MCF 10A (cell line): ENCODE results near the gene NECTIN1. TPM values are rescaled to one million over a fixed set of nuclear protein-coding genes. Genes with fewer than 3 reads are reported as not detected.

ENCODE experiments used
- BruUV-seq: library from RNA; stranded (reverse); fragments of 400-500 nt; replicated peaks from 2 replicates; lab custom pipeline; 2021; lab: Mats Ljungman, UMichigan
- CTCF ChIA-PET: fragments of 300-600 bp; sonication (Branson Sonifier 250); formaldehyde crosslinking; extraction: SDS; loops from one replicate; lab custom pipeline; 2021; ENCODE audit warnings: antibody characterized with exemption, inconsistent platforms; lab: Yijun Ruan, JAX
- POLR2A ChIA-PET: fragments of 300-600, 350-650 bp; sonication (Branson Sonifier 250); formaldehyde crosslinking; extraction: SDS; loops from one replicate; lab custom pipeline; 2020; ENCODE audit warnings: antibody characterized with exemption, inconsistent platforms; lab: Yijun Ruan, JAX
- DNase-seq: peaks from one replicate; pipeline ENCODE4 v3.0.0-alpha.2; 2018; ENCODE audit not compliant: unreplicated experiment
- H3K27ac Mint-ChIP-seq: one replicate; pipeline ENCODE4 v1.8.0; 2022; ENCODE audit warnings: mild to moderate bottlenecking, low read depth, mixed read lengths; ENCODE audit not compliant: unreplicated experiment
- H3K27me3 Mint-ChIP-seq: one replicate; pipeline ENCODE4 v1.8.0; 2022; ENCODE audit warnings: mixed read lengths; ENCODE audit not compliant: insufficient read depth, unreplicated experiment
- H3K36me3 Mint-ChIP-seq: one replicate; pipeline ENCODE4 v1.8.0; 2022; ENCODE audit warnings: mild to moderate bottlenecking, moderate library complexity, mixed read lengths; ENCODE audit not compliant: insufficient read depth, unreplicated experiment
- H3K4me1 Mint-ChIP-seq: one replicate; pipeline ENCODE4 v1.8.0; 2022; ENCODE audit warnings: mixed read lengths; ENCODE audit not compliant: insufficient read depth, unreplicated experiment
- H3K4me3 Mint-ChIP-seq: one replicate; pipeline ENCODE4 v1.8.0; 2022; ENCODE audit warnings: mild to moderate bottlenecking, moderate library complexity, mixed read lengths; ENCODE audit not compliant: unreplicated experiment
- H3K9me3 Mint-ChIP-seq: one replicate; pipeline ENCODE4 v1.8.0; 2022; ENCODE audit warnings: mixed read lengths; ENCODE audit not compliant: unreplicated experiment
- intact Hi-C: fragments of 100-400 bp; cut with micrococcal nuclease; formaldehyde crosslinking; loops from 2 replicates; pipeline ENCODE4 v1.14.1; 2022
- total RNA-seq: library from RNA; stranded (reverse); gene quantifications from 2 replicates; pipeline ENCODE4 v1.2.3, GENCODE V29; 2022
- TF ChIP-seq, protein P1 (sequence below): fragments of 200-600 bp; IDR thresholded peaks from one replicate; pipeline ENCODE4 v1.8.0; 2022; ENCODE audit warnings: antibody characterized with exemption, mild to moderate bottlenecking; ENCODE audit not compliant: unreplicated experiment

NECTIN1 gene
- total RNA-seq, 1 experiment from 2014 or later: 59.2 TPM

GRCh38 chr11:119749006-119749565 is 20.1 kb upstream of the NECTIN1 start:
- TF ChIP-seq, protein P1, sequence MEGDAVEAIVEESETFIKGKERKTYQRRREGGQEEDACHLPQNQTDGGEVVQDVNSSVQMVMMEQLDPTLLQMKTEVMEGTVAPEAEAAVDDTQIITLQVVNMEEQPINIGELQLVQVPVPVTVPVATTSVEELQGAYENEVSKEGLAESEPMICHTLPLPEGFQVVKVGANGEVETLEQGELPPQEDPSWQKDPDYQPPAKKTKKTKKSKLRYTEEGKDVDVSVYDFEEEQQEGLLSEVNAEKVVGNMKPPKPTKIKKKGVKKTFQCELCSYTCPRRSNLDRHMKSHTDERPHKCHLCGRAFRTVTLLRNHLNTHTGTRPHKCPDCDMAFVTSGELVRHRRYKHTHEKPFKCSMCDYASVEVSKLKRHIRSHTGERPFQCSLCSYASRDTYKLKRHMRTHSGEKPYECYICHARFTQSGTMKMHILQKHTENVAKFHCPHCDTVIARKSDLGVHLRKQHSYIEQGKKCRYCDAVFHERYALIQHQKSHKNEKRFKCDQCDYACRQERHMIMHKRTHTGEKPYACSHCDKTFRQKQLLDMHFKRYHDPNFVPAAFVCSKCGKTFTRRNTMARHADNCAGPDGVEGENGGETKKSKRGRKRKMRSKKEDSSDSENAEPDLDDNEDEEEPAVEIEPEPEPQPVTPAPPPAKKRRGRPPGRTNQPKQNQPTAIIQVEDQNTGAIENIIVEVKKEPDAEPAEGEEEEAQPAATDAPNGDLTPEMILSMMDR: no peak
- H3K27me3 Mint-ChIP-seq: peaks cover 25% of the 10 kb centered on the region
- BruUV-seq: no TSS peak
- no peak overlapping the region for H3K27ac Mint-ChIP-seq
- no peak for DNase-seq
- POLR2A ChIA-PET: no interaction called here
- no peaks in the 10 kb centered on the region for H3K4me1 Mint-ChIP-seq
- intact Hi-C loops: no loop called here
- no peaks in the 10 kb centered on the region for H3K36me3 Mint-ChIP-seq
- no peak overlapping the region for H3K4me3 Mint-ChIP-seq
- CTCF ChIA-PET: interaction anchor here (0.6 to 1.2 kb wide), 3 partner anchors 9 to 36 kb away, joined by 3 to 6 read pairs (median 4); no protein-coding TSS in a partner anchor
- H3K9me3 Mint-ChIP-seq: no peaks in the 10 kb centered on the region

GRCh38 chr11:119747868-119748660 is 19.1 kb upstream of the NECTIN1 start:
- Mint-ChIP-seq H3K36me3 (no peaks in the 10 kb centered on the region), H3K9me3 (no peaks in the 10 kb centered on the region), H3K27ac (no peak overlapping the region), H3K27me3 (peaks cover 25% of the 10 kb centered on the region), H3K4me1 (no peaks in the 10 kb centered on the region), H3K4me3 (no peak overlapping the region)
- intact Hi-C loops: no loop called here
- ChIA-PET CTCF (interaction anchor here (0.6 to 1.2 kb wide), 3 partner anchors 9 to 33 kb away, joined by 3 to 6 read pairs (median 3); no protein-coding TSS in a partner anchor), POLR2A (interaction anchor here (0.7 kb wide), 1 partner anchor 81 kb away, joined by 3 read pairs; no protein-coding TSS in a partner anchor)
- DNase-seq: no peak
- TF ChIP-seq, protein P1: no peak
- BruUV-seq: no TSS peak

GRCh38 chr11:119745776-119746535 is 17.0 kb upstream of the NECTIN1 start:
- no peak for DNase-seq
- Mint-ChIP-seq H3K4me3 (no peak overlapping the region), H3K9me3 (no peaks in the 10 kb centered on the region), H3K36me3 (no peaks in the 10 kb centered on the region), H3K27ac (no peak overlapping the region), H3K4me1 (no peaks in the 10 kb centered on the region), H3K27me3 (peaks cover 38% of the 10 kb centered on the region)
- no TSS peak for BruUV-seq
- TF ChIP-seq, protein P1: no peak
- ChIA-PET POLR2A (no interaction called here), CTCF (no interaction called here)
- intact Hi-C loops: no loop called here

GRCh38 chr11:119745112-119745511 is 16.1 kb upstream of the NECTIN1 start:
- Mint-ChIP-seq H3K36me3 (no peaks in the 10 kb centered on the region), H3K4me1 (no peaks in the 10 kb centered on the region), H3K9me3 (no peaks in the 10 kb centered on the region), H3K27me3 (peaks cover 38% of the 10 kb centered on the region), H3K4me3 (no peak overlapping the region), H3K27ac (no peak overlapping the region)
- no TSS peak for BruUV-seq
- CTCF ChIA-PET: no interaction called here
- POLR2A ChIA-PET: no interaction called here
- no peak for DNase-seq
- TF ChIP-seq, protein P1: no peak
- intact Hi-C loops: no loop called here
